Fibroblast of villous mesenchyme (primary cell): ENCODE measurements around the gene PLXDC2. TPM values are rescaled to one million over a fixed set of nuclear protein-coding genes. Genes with fewer than 3 reads are reported as not detected.

Experiments used
- DNase-seq: peaks from one replicate; pipeline ENCODE4 v3.0.0-alpha.2; 2010; ENCODE audit warnings: low read depth
- H3K4me3 ChIP-seq: 2 replicates; pipeline ENCODE4 v1.5.1; 2011; ENCODE audit warnings: low read depth, mild to moderate bottlenecking, low read length
- CTCF ChIP-seq: IDR thresholded peaks from 2 replicates; pipeline ENCODE4 v1.5.1; 2012; ENCODE audit warnings: low read depth, mild to moderate bottlenecking, low read length; ENCODE audit not compliant: insufficient read depth
- total RNA-seq: library from RNA; depleted of rRNA; stranded (reverse); fragments of >200 nt; gene quantifications from 2 replicates; pipeline ENCODE4 v1.2.3, GENCODE V29; 2012

Gene PLXDC2
- total RNA-seq, 1 donor = 19.0 TPM

- no peak for DNase-seq
- no peak overlapping the region for H3K4me3 ChIP-seq
- no peak for TF ChIP-seq CTCF
Measured at GRCh38 chr10:20267734-20268133, 451.5 kb downstream of the PLXDC2 start.

- no peak for DNase-seq
- H3K4me3 ChIP-seq = no peak overlapping the region
- TF ChIP-seq CTCF = no peak
Measured at GRCh38 chr10:20271490-20271889, 455.3 kb downstream of the PLXDC2 start.

- no peak for TF ChIP-seq CTCF
- no peak overlapping the region for H3K4me3 ChIP-seq
- no peak for DNase-seq
Measured at GRCh38 chr10:20272608-20273007, 456.4 kb downstream of the PLXDC2 start.

- TF ChIP-seq CTCF = no peak
- DNase-seq = no peak
- no peak overlapping the region for H3K4me3 ChIP-seq
Measured at GRCh38 chr10:20274571-20274970, 458.3 kb downstream of the PLXDC2 start.

- no peak for TF ChIP-seq CTCF
- no peak for DNase-seq
- H3K4me3 ChIP-seq = no peak overlapping the region
Measured at GRCh38 chr10:20276127-20276979, 460.1 kb downstream of the PLXDC2 start.

- no peak for DNase-seq
- H3K4me3 ChIP-seq = no peak overlapping the region
- no peak for TF ChIP-seq CTCF
Measured at GRCh38 chr10:20277820-20278219, 461.6 kb downstream of the PLXDC2 start.

GRCh38 chr10:20281579-20281978 is 465.3 kb downstream of the PLXDC2 start:
- no peak for TF ChIP-seq CTCF
- no peak for DNase-seq
- no peak overlapping the region for H3K4me3 ChIP-seq
